Activated CD8-positive, alpha-beta memory T cell treated with anti-CD3 and anti-CD28 coated beads, Interleukin-2, amount 50 U/mL, for 24 hours (primary cell): Measurements from ENCODE around the gene TLK2.
"Not testable (repeated sequence)": the region's sequence is repeated elsewhere in the genome, so short reads cannot be mapped to it uniquely, and the experiment has no call there.

Source experiments
- DNase-seq: peaks from one replicate; pipeline ENCODE4 v3.0.0-alpha.2; 2020; ENCODE audit errors: extremely low read depth

Gene TLK2

GRCh38 chr17:62482553-62482952, 3.9 kb downstream of the TLK2 start:
- DNase-seq: not testable (repeated sequence)

GRCh38 chr17:62490990-62491389, 12.4 kb downstream of the TLK2 start:
- not testable (repeated sequence) for DNase-seq

GRCh38 chr17:62493049-62493655, 14.5 kb downstream of the TLK2 start:
- DNase-seq: not testable (repeated sequence)

GRCh38 chr17:62494073-62494472, 15.4 kb downstream of the TLK2 start:
- not testable (repeated sequence) for DNase-seq

- not testable (repeated sequence) for DNase-seq
These were observed 17.7 kb downstream of the TLK2 start for GRCh38 chr17:62496344-62496743.

GRCh38 chr17:62498796-62499195, 20.2 kb downstream of the TLK2 start:
- DNase-seq: not testable (repeated sequence)

GRCh38 chr17:62500463-62500862, 21.8 kb downstream of the TLK2 start:
- DNase-seq: not testable (repeated sequence)

GRCh38 chr17:62504857-62505256, 26.2 kb downstream of the TLK2 start:
- not testable (repeated sequence) for DNase-seq

- not testable (repeated sequence) for DNase-seq
These were observed 28.7 kb downstream of the TLK2 start for GRCh38 chr17:62507191-62507836.

- not testable (repeated sequence) for DNase-seq
These were observed 31.7 kb downstream of the TLK2 start for GRCh38 chr17:62510247-62510819.

GRCh38 chr17:62511014-62511413, 32.4 kb downstream of the TLK2 start:
- DNase-seq: not testable (repeated sequence)

- DNase-seq: not testable (repeated sequence)
These were observed 37.8 kb downstream of the TLK2 start for GRCh38 chr17:62516376-62516775.

- DNase-seq: not testable (repeated sequence)
These were observed 42.7 kb downstream of the TLK2 start for GRCh38 chr17:62521295-62521694.

GRCh38 chr17:62524077-62524476, 45.5 kb downstream of the TLK2 start:
- DNase-seq: not testable (repeated sequence)

GRCh38 chr17:62525317-62525716, 46.7 kb downstream of the TLK2 start:
- not testable (repeated sequence) for DNase-seq

- DNase-seq: not testable (repeated sequence)
These were observed 52.3 kb downstream of the TLK2 start for GRCh38 chr17:62530936-62531335.

- not testable (repeated sequence) for DNase-seq
These were observed 57.9 kb downstream of the TLK2 start for GRCh38 chr17:62536557-62536956.

GRCh38 chr17:62541073-62541472, 62.4 kb downstream of the TLK2 start:
- not testable (repeated sequence) for DNase-seq

GRCh38 chr17:62543278-62543775, 64.7 kb downstream of the TLK2 start:
- DNase-seq: not testable (repeated sequence)

GRCh38 chr17:62546066-62546465, 67.4 kb downstream of the TLK2 start:
- not testable (repeated sequence) for DNase-seq

GRCh38 chr17:62552851-62553659, 74.4 kb downstream of the TLK2 start:
- not testable (repeated sequence) for DNase-seq

GRCh38 chr17:62557532-62557931, 78.9 kb downstream of the TLK2 start:
- not testable (repeated sequence) for DNase-seq
